K562 (cell line): ENCODE results near the gene NTM. TPM values are rescaled to one million over a fixed set of nuclear protein-coding genes. Genes with fewer than 3 reads are reported as not detected.

ENCODE experiments used
- ATAC-seq: fragments of 200-7000 bp; cut with Tn5 transposase; 3 replicates; pipeline ENCODE4 v1.9.1; 2020; ENCODE audit warnings: moderate library complexity
- BruUV-seq: library from RNA; stranded (reverse); fragments of 400-500 nt; replicated peaks from 2 replicates; lab custom pipeline; 2021; lab: Mats Ljungman, UMichigan
- CTCF ChIA-PET: fragments of 300-600 bp; formaldehyde crosslinking; extraction: SDS; loops from one replicate; lab custom pipeline; 2021; ENCODE audit warnings: low intra/inter-chr PET ratio; lab: Yijun Ruan, JAX
- POLR2A ChIA-PET: fragments of 300-600, 350-650 bp; sonication (Branson Sonifier 250); formaldehyde crosslinking; extraction: SDS; loops from one replicate; lab custom pipeline; 2021; ENCODE audit warnings: antibody characterized with exemption, inconsistent platforms; lab: Yijun Ruan, JAX
- DNase-seq, 4 experiments: peaks; one replicate each; pipeline versions ENCODE4 v3.0.0 to v3.0.0-alpha.2; 2011 to 2018; ENCODE audit warnings: low spot score in 3 of 4, mixed read lengths in 3 of 4; ENCODE audit errors: extremely low read depth in 1 of 4
- FAIRE-seq: peaks from 2 replicates; lab custom pipeline; 2011; peaks lifted over from hg19 to GRCh38; lab: Jason Lieb, UNC
- H2AFZ ChIP-seq: 2 replicates; pipeline ENCODE4 v1.6.0; 2011; ENCODE audit warnings: low read depth, low read length, control low read depth, inconsistent platforms
- H3K27ac ChIP-seq: fragments of 200-600 bp; 3 replicates; pipeline ENCODE4 v1.8.0; 2011; ENCODE audit warnings: low read depth, mild to moderate bottlenecking, control low read depth, inconsistent platforms, low read length, moderate library complexity, mixed read lengths; ENCODE audit errors: extremely low read depth
- H3K27me3 ChIP-seq, 2 experiments: fragments of 300-600 bp in 1 of 2; 2 replicates in 1 of 2; 3 replicates in 1 of 2; pipeline versions ENCODE4 v1.6.0 to v1.8.0; 2011; ENCODE audit warnings: inconsistent platforms in 2 of 2, low read length in 2 of 2, mild to moderate bottlenecking in 1 of 2, mixed read lengths in 1 of 2, moderate library complexity in 1 of 2; ENCODE audit not compliant: control insufficient read depth in 2 of 2, insufficient read depth in 2 of 2
- H3K36me3 ChIP-seq: fragments of 300-600 bp; 3 replicates; pipeline ENCODE4 v1.8.0; 2011; ENCODE audit warnings: mild to moderate bottlenecking, low read length, inconsistent platforms; ENCODE audit not compliant: control insufficient read depth, insufficient read depth
- H3K4me1 ChIP-seq, 2 experiments: fragments of 200-600 bp in 1 of 2; replicated peaks in 1 of 2; 2 replicates in 1 of 2; 3 replicates in 1 of 2; pipeline versions ENCODE4 v1.5.1 to v1.8.0; 2011; ENCODE audit warnings: inconsistent platforms in 2 of 2, low read length in 2 of 2, mild to moderate bottlenecking in 1 of 2, mixed read lengths in 1 of 2, moderate library complexity in 1 of 2; ENCODE audit not compliant: control insufficient read depth in 2 of 2, insufficient read depth in 2 of 2
- H3K4me2 ChIP-seq: 2 replicates; pipeline ENCODE4 v1.6.1; 2011; ENCODE audit warnings: low read length, control low read depth, inconsistent platforms, mixed read lengths; ENCODE audit not compliant: insufficient read depth
- H3K4me3 ChIP-seq: fragments of 200-600 bp; sonication (generic), shearing (Covaris generic); 2 replicates; pipeline ENCODE4 v1.5.1; 2016; ENCODE audit warnings: control low read depth, inconsistent platforms
- H3K79me2 ChIP-seq: fragments of 200-600 bp; 3 replicates; pipeline ENCODE4 v1.8.0; 2011; ENCODE audit warnings: low read length, inconsistent platforms; ENCODE audit not compliant: control insufficient read depth, insufficient read depth
- H3K9ac ChIP-seq, 2 experiments: 2 replicates each; pipeline versions ENCODE4 v1.6.0 to v1.6.1; 2011; ENCODE audit warnings: low read depth in 2 of 2, low read length in 2 of 2, control low read depth in 1 of 2, inconsistent platforms in 1 of 2, mild to moderate bottlenecking in 1 of 2, mixed read lengths in 1 of 2; ENCODE audit not compliant: insufficient read depth in 1 of 2
- H3K9me1 ChIP-seq: one replicate; pipeline ENCODE4 v1.6.0; 2011; ENCODE audit warnings: inconsistent platforms, mild to moderate bottlenecking, low read length, moderate library complexity; ENCODE audit not compliant: control insufficient read depth, insufficient read depth
- H3K9me3 ChIP-seq: replicated peaks from 2 replicates; pipeline ENCODE4 v1.5.1; 2011; ENCODE audit warnings: low read depth, low read length, inconsistent platforms; ENCODE audit not compliant: control insufficient read depth, insufficient read depth
- H4K20me1 ChIP-seq: replicated peaks from 2 replicates; pipeline ENCODE4 v1.6.1; 2011; ENCODE audit warnings: low read length, inconsistent platforms, mixed read lengths; ENCODE audit not compliant: control insufficient read depth, insufficient read depth
- CEBPB ChIP-seq: fragments of 450-650 bp; IDR thresholded peaks from 2 replicates; pipeline ENCODE4 v1.6.1; 2016; ENCODE audit warnings: missing genetic modification characterization, missing compliant biosample characterization
- FOXM1 ChIP-seq, 2 experiments: fragments of 450-650 bp in 1 of 2; sonication (generic) in 1 of 2; formaldehyde crosslinking in 1 of 2; IDR thresholded peaks; 2 replicates each; pipeline versions ENCODE4 v1.6.1 to v1.9.0; 2017 to 2022; ENCODE audit warnings: low read depth in 2 of 2, mild to moderate bottlenecking in 2 of 2, missing genetic modification reagents in 1 of 2, moderate library complexity in 1 of 2
- HIVEP1 ChIP-seq: fragments of 250-450 bp; sonication (Bioruptor Pico); IDR thresholded peaks from 2 replicates; pipeline ENCODE4 v1.4.0; 2020; ENCODE audit warnings: mild to moderate bottlenecking
- PCBP2 ChIP-seq: fragments of 200-400 bp; formaldehyde crosslinking; IDR thresholded peaks from 2 replicates; pipeline ENCODE4 v1.6.1; 2018; ENCODE audit warnings: low read length, low read depth, mild to moderate bottlenecking, moderate library complexity; ENCODE audit not compliant: poor library complexity, severe bottlenecking
- SMAD4 ChIP-seq: fragments of 250-450 bp; sonication (Bioruptor Pico); conservative IDR thresholded peaks from 2 replicates; pipeline ENCODE4 v1.8.0; 2021; ENCODE audit warnings: inconsistent platforms, mild to moderate bottlenecking, moderate library complexity
- TCF15 ChIP-seq: fragments of 250-450 bp; sonication (Bioruptor Pico); IDR thresholded peaks from 2 replicates; pipeline ENCODE4 v1.8.0; 2022; ENCODE audit warnings: moderate library complexity, mild to moderate bottlenecking, inconsistent platforms
- THRB ChIP-seq: fragments of 450-650 bp; formaldehyde crosslinking; conservative IDR thresholded peaks from 2 replicates; pipeline ENCODE4 v1.4.0; 2022; ENCODE audit warnings: mild to moderate bottlenecking, missing genetic modification characterization
- ZBTB17 ChIP-seq: fragments of 450-650 bp; formaldehyde crosslinking; IDR thresholded peaks from 2 replicates; pipeline ENCODE4 v1.4.0; 2020; ENCODE audit warnings: mild to moderate bottlenecking
- ZNF121 ChIP-seq: sonication (generic); formaldehyde crosslinking; conservative IDR thresholded peaks from 2 replicates; pipeline ENCODE4 v1.8.0; 2022; ENCODE audit warnings: missing genetic modification reagents
- ZNF316 ChIP-seq: fragments of 450-650 bp; IDR thresholded peaks from 2 replicates; pipeline ENCODE4 v1.6.1; 2016
- ZNF583 ChIP-seq: fragments of 250-450 bp; sonication (Bioruptor Pico); IDR thresholded peaks from 2 replicates; pipeline ENCODE4 v1.4.0; 2020
- WGBS: fragments of 100-300 bp; shearing (Covaris generic); methylation state at CpG from one replicate; pipeline ENCODE4 v1.1.6; 2016; ENCODE audit warnings: low coverage, mixed read lengths; ENCODE audit not compliant: insufficient coverage; ENCODE audit errors: missing lambda C conversion rate; 5-methylcytosine and 5-hydroxymethylcytosine counted together
- in situ Hi-C: fragments of 300-500 bp; cut with MboI; formaldehyde crosslinking; loops from 4 replicates; pipeline ENCODE4 v1.15.0; 2018; ENCODE audit warnings: inconsistent platforms, mixed read lengths
- intact Hi-C: fragments of 100-400 bp; cut with micrococcal nuclease; formaldehyde crosslinking; loops from 2 replicates; pipeline ENCODE4 v1.14.2; 2022
- polyA plus RNA-seq, 8 experiments: library from polyadenylated mRNA; depleted of rRNA in 4 of 8; stranded (reverse) in 5 of 8; unstranded in 3 of 8; fragments of >200 nt; fragmentation: Nextera tagmentation in 2 of 8; fragmentation: Illumina TruSeq in 1 of 8; extraction: Ambion mirVana in 2 of 8; extraction: Trizol in 1 of 8; gene quantifications; 2 replicates each; pipeline versions ENCODE4 v1.2.1 to v1.2.3, GENCODE V29; 2011 to 2014; ENCODE audit warnings: inconsistent platforms in 1 of 8, missing spikeins in 1 of 8
- total RNA-seq, 7 experiments: library from RNA; depleted of rRNA in 6 of 7; stranded (reverse); fragments of >200 nt in 6 of 7; fragmentation: Illumina TruSeq in 2 of 7; extraction: Trizol in 2 of 7; gene quantifications; 2 replicates each; pipeline versions ENCODE4 v1.2.1 to v1.2.3, GENCODE V29; 2011 to 2021; ENCODE audit warnings: low replicate concordance in 1 of 7

Gene NTM
- total and polyA plus RNA-seq, 9 of the 15 experiments (the other 6 are each of a cell fraction or from before 2014, with no cell fraction given): not detected

- no peak for TF ChIP-seq CEBPB (tag)
- no peak for TF ChIP-seq ZNF583 (CRISPR knock-in tag)
- TF ChIP-seq HIVEP1 (CRISPR knock-in tag): no peak
These were observed 5.0 kb upstream of the NTM start (continued) for GRCh38 chr11:131365329-131365930.

- no peaks in the 10 kb centered on the region for H3K9me1 ChIP-seq
- H3K36me3 ChIP-seq: no peaks in the 10 kb centered on the region
- TF ChIP-seq PCBP2: no peak
- no peak for TF ChIP-seq ZNF121 (CRISPR knock-in tag)
- no peak for TF ChIP-seq ZBTB17 (CRISPR knock-in tag)
- TF ChIP-seq FOXM1 (IDR thresholded peaks at IDR 0.05; ENCODE audit: low read depth): no peak
- no peak for TF ChIP-seq FOXM1 (CRISPR knock-in tag; IDR thresholded peaks at IDR 0.05; ENCODE audit: low read depth)
- no peak for TF ChIP-seq THRB (CRISPR knock-in tag)
- no peak for TF ChIP-seq TCF15 (CRISPR knock-in tag)
- TF ChIP-seq SMAD4: no peak
- TF ChIP-seq ZNF316: no peak
- H3K4me2 ChIP-seq: no peak overlapping the region
- peaks cover 4 to 25% of the 10 kb centered on the region in 2 experiments; a peak in 4 of 5 replicates for H3K27me3 ChIP-seq
- H2AFZ ChIP-seq: no peak overlapping the region
- no peaks in the 10 kb centered on the region for H3K9me3 ChIP-seq
- H3K79me2 ChIP-seq: no peaks in the 10 kb centered on the region
- intact Hi-C loops: no loop called here
- no peak overlapping the region for H3K27ac ChIP-seq
- ATAC-seq: no peak
- H3K9ac ChIP-seq: no peak overlapping the region
- DNase-seq: no peak
- no peak for FAIRE-seq
- no peaks in the 10 kb centered on the region; the same call in 1 of the 2 replicates for H4K20me1 ChIP-seq
- in situ Hi-C loops: no loop called here
- ChIA-PET POLR2A (no interaction called here), CTCF (no interaction called here)
- WGBS: under 1% methylated on average over 26 of the region's 26 CpGs
- BruUV-seq: no TSS peak
- H3K4me1 ChIP-seq: no peaks in the 10 kb centered on the region
- H3K4me3 ChIP-seq: no peak overlapping the region
These were observed 731 bp downstream of the NTM start for GRCh38 chr11:131370901-131371790.
